GM12878 (cell line): Measurements from ENCODE around the gene ASCC2. TPM values are rescaled to one million over a fixed set of nuclear protein-coding genes. Genes with fewer than 3 reads are reported as not detected.

Experiments used
- ATF7 ChIP-seq: fragments of 450-650 bp; IDR thresholded peaks from 2 replicates; pipeline ENCODE4 v1.6.1; 2016; ENCODE audit warnings: low read depth, mild to moderate bottlenecking
- BMI1 ChIP-seq: fragments of 450-650 bp; IDR thresholded peaks from 2 replicates; pipeline ENCODE4 v1.6.1; 2016; ENCODE audit warnings: mild to moderate bottlenecking, moderate library complexity, borderline replicate concordance
- CHD4 ChIP-seq: fragments of 200-600 bp; sonication (generic); IDR thresholded peaks from 2 replicates; pipeline ENCODE4 v1.6.1; 2016; ENCODE audit warnings: mild to moderate bottlenecking
- EZH2 ChIP-seq: IDR thresholded peaks from 2 replicates; pipeline ENCODE4 v1.6.1; 2012; ENCODE audit warnings: low read depth, mild to moderate bottlenecking, control low read depth, inconsistent platforms, low read length, borderline replicate concordance; ENCODE audit not compliant: control insufficient read depth
- HCFC1 ChIP-seq: fragments of 150-350 bp; IDR thresholded peaks from 2 replicates; pipeline ENCODE4 v1.6.1; 2014; ENCODE audit warnings: low read length
- HDAC6 ChIP-seq: fragments of 200-600 bp; sonication (generic); IDR thresholded peaks from one replicate; pipeline ENCODE4 v1.8.0; 2017; ENCODE audit warnings: antibody characterized with exemption; ENCODE audit not compliant: unreplicated experiment
- KLF5 ChIP-seq: fragments of 450-650 bp; IDR thresholded peaks from 2 replicates; pipeline ENCODE4 v1.6.1; 2014; ENCODE audit warnings: mild to moderate bottlenecking; ENCODE audit not compliant: partially characterized antibody
- MEF2B ChIP-seq: fragments of 450-650 bp; IDR thresholded peaks from 2 replicates; pipeline ENCODE4 v1.6.1; 2018; ENCODE audit warnings: mild to moderate bottlenecking, moderate library complexity; ENCODE audit not compliant: partially characterized antibody, poor library complexity, severe bottlenecking
- RCOR1 ChIP-seq: conservative IDR thresholded peaks from 2 replicates; pipeline ENCODE4 v1.6.1; 2012; ENCODE audit warnings: low read depth, low read length, improper control_type of control experiment
- RELA ChIP-seq: fragments of 450-650 bp; IDR thresholded peaks from 2 replicates; pipeline ENCODE4 v1.8.0; 2014; ENCODE audit warnings: borderline replicate concordance; ENCODE audit not compliant: partially characterized antibody
- SMAD1 ChIP-seq: fragments of 450-650 bp; IDR thresholded peaks from 2 replicates; pipeline ENCODE4 v1.6.1; 2018; ENCODE audit warnings: mild to moderate bottlenecking, low read depth; ENCODE audit not compliant: partially characterized antibody
- SUPT20H ChIP-seq: IDR thresholded peaks from 2 replicates; pipeline ENCODE4 v1.6.1; 2011; ENCODE audit warnings: low read depth, mild to moderate bottlenecking, low read length, moderate library complexity, borderline replicate concordance; ENCODE audit not compliant: control insufficient read depth
- USF2 ChIP-seq: IDR thresholded peaks from 2 replicates; pipeline ENCODE4 v1.6.1; 2011; ENCODE audit warnings: low read depth, low read length, improper control_type of control experiment, borderline replicate concordance
- ZBTB33 ChIP-seq: fragments of 450-650 bp; IDR thresholded peaks from 2 replicates; pipeline ENCODE4 v1.6.1; 2017; ENCODE audit warnings: mild to moderate bottlenecking
- polyA plus RNA-seq, 11 experiments: library from polyadenylated mRNA; depleted of rRNA in 4 of 11; unstranded in 6 of 11; stranded (reverse) in 5 of 11; fragments of >200 nt; fragmentation: Nextera tagmentation in 4 of 11; fragmentation: Illumina TruSeq in 1 of 11; extraction: Ambion mirVana in 4 of 11; extraction: Trizol in 1 of 11; gene quantifications; 1 replicate in 1 of 11; 2 replicates in 10 of 11; pipeline versions ENCODE4 v1.2.1 to v1.2.3, GENCODE V29; 2011 to 2016; ENCODE audit warnings: inconsistent platforms in 2 of 11, missing spikeins in 2 of 11, low read depth in 1 of 11
- total RNA-seq, 4 experiments: library from RNA; depleted of rRNA in 3 of 4; stranded (reverse); fragments of >200 nt in 3 of 4; fragmentation: Illumina TruSeq in 1 of 4; extraction: Trizol in 1 of 4; gene quantifications; 2 replicates each; pipeline versions ENCODE4 v1.2.1 to v1.2.3, GENCODE V29; 2013 to 2021

The ASCC2 gene
- total and polyA plus RNA-seq, 10 of the 15 experiments (the other 5 are each of a cell fraction or from before 2014, with no cell fraction given), result 5.3 to 91.4 (median 56.5) TPM

- no peak for TF ChIP-seq ZBTB33
- no peak for TF ChIP-seq ATF7
- no peak for TF ChIP-seq CHD4
- no peak for TF ChIP-seq KLF5
- no peak for TF ChIP-seq SUPT20H
- no peak for TF ChIP-seq EZH2
- no peak for TF ChIP-seq BMI1
- no peak for TF ChIP-seq USF2
- no peak for TF ChIP-seq MEF2B
- TF ChIP-seq HDAC6, result no peak
- TF ChIP-seq RELA, result no peak
- no peak for TF ChIP-seq RCOR1
- no peak for TF ChIP-seq HCFC1
- TF ChIP-seq SMAD1, result no peak
Measured at GRCh38 chr22:29748248-29748893, 89.7 kb downstream of the ASCC2 start (continued).
